ENCODE results near the gene BCL7A. TPM values are rescaled to one million over a fixed set of nuclear protein-coding genes. Genes with fewer than 3 reads are reported as not detected.

BCL7A gene
- total and polyA plus RNA-seq, 2 of the 8 experiments (the other 6 are each of a cell fraction or from before 2014, with no cell fraction given) = 11.9 to 12.7 TPM

DNA sequence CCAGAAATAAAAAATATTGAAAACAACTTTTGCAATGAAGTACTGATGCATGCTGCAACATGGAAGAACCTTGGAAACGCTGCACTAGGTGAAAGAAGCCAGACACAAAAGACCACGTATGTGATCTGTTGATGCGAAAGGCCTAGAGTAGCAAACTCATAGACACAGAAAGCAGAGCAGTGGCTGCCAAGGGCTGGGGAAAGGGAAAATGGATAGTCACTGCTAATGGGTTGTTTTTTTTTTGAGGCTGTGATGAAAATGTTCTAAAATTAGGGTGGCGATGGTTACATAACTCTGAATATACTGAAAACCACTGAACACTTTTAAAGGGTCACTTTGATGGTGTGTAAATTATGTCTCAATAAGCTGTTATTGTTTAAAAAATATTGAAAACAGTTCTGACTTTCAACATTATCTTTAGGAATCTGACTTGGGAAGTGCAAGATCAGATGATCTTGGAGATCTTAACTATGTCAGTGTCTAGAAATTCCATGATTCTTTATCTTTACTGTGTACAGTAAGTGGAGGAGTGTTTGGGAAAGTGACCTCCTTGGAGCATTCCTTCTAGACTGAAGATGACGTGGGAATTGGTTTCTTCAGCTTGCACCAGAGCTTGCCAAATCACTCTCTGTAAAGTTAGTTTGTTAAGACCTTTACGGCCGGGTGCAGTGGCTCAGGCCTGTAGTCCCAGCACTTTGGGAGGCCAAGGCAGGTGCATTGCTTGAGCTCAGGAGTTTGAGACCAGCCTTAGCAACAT lies 69.3 kb downstream of the BCL7A start:
- Histone ChIP-seq H3K4me1 (replicated peaks in 1 of 4; ENCODE audit: control insufficient read depth in 3 of 4, insufficient read depth in 4 of 4, low read length in 3 of 4) (peaks cover 0 to 4% (median 1%) of the 10 kb centered on the region in 4 experiments; a peak in 4 of 7 replicates), H3K79me1 (ENCODE audit: low read depth, low read length) (peaks cover 33% of the 10 kb centered on the region), H3K23ac (ENCODE audit: insufficient read length) (no peak overlapping the region), H3K4me3 (ENCODE audit: extremely low read depth in 1 of 4, insufficient read depth in 2 of 4, low read depth in 3 of 4, low read length in 4 of 4) (no peak overlapping the region), H3K9me3 (ENCODE audit: insufficient read depth in 2 of 2, low read depth in 1 of 2, low read length in 1 of 2) (no peaks in the 10 kb centered on the region), H4K91ac (replicated peaks; ENCODE audit: insufficient read length, low read length) (no peak overlapping the region), H3K79me2 (ENCODE audit: control insufficient read depth in 1 of 2, insufficient read depth in 2 of 2, low read length in 2 of 2) (peaks cover 5 to 21% of the 10 kb centered on the region in 2 experiments; a peak in 3 of 4 replicates), H3K4me2 (ENCODE audit: insufficient read depth in 1 of 2, low read depth in 2 of 2, low read length in 2 of 2) (no peak overlapping the region), H3K27me3 (replicated peaks in 1 of 4; ENCODE audit: control insufficient read depth in 3 of 4, extremely low read depth in 1 of 4, insufficient read depth in 3 of 4, low read length in 3 of 4) (no peaks in the 10 kb centered on the region; a peak in 1 of 7 replicates), H3K23me2 (ENCODE audit: low read depth, low read length) (peaks cover 25% of the 10 kb centered on the region; the same call in 1 of the 2 replicates), H2BK12ac (ENCODE audit: low read depth, low read length) (no peak overlapping the region), H3K9ac (replicated peaks in 1 of 4; ENCODE audit: extremely low read depth in 1 of 4, low read depth in 3 of 4, low read length in 3 of 4) (no peak overlapping the region), H2BK15ac (ENCODE audit: low read length) (no peak overlapping the region), H4K20me1 (replicated peaks in 1 of 2; ENCODE audit: control insufficient read depth in 1 of 2, insufficient read depth in 2 of 2, low read length in 2 of 2) (peaks cover 2 to 27% of the 10 kb centered on the region in 2 experiments), H3K27ac (ENCODE audit: low read depth, low read length) (no peak overlapping the region), H3K36me3 (ENCODE audit: control insufficient read depth in 2 of 4, insufficient read depth in 4 of 4, low read length in 3 of 4) (no peaks in the 10 kb centered on the region; a peak in 1 of 8 replicates), H4K5ac (ENCODE audit: insufficient read length, low read depth, low read length) (no peak overlapping the region), H2AFZ (ENCODE audit: low read length) (no peak overlapping the region), H4K8ac (ENCODE audit: extremely low read depth, insufficient read depth, low read length) (no peak overlapping the region), H2BK5ac (ENCODE audit: low read depth, low read length) (no peak overlapping the region), H2BK120ac (replicated peaks; ENCODE audit: low read depth, low read length) (no peak overlapping the region), H3K56ac (replicated peaks; ENCODE audit: insufficient read length, low read depth, low read length) (no peak overlapping the region), H3K14ac (ENCODE audit: insufficient read length) (no peak overlapping the region), H3K18ac (ENCODE audit: extremely low read depth, low read length) (no peak overlapping the region), H2BK20ac (ENCODE audit: low read length) (no peak overlapping the region), H2AK5ac (ENCODE audit: low read depth, low read length) (no peak overlapping the region), H3K4ac (replicated peaks; ENCODE audit: insufficient read length, low read depth, low read length) (no peak overlapping the region)
- no peak for DNase-seq (ENCODE audit: low read depth in 1 of 2, low spot score in 2 of 2)
- no peak for FAIRE-seq
- POLR2A ChIA-PET (ENCODE audit: partially characterized antibody) = interaction anchor here (0.5 to 4.8 kb wide), 3 partner anchors 10 to 44 kb away, joined by 3 to 20 read pairs (median 4); partner anchors contain the start of gene MLXIP
- CTCF ChIA-PET (ENCODE audit: partially characterized antibody) = interaction anchor here (1.2 to 8.0 kb wide), 3 partner anchors 15 to 35 kb away, joined by 3 to 52 read pairs (median 7); no protein-coding TSS in a partner anchor
- 90% methylated on average over 7 of the region's 7 CpGs; no CpG with 5 or more reads in 1 of the 2 experiments for WGBS, 2 experiments (ENCODE audit: extremely low coverage in 1 of 2, insufficient coverage in 1 of 2, insufficient read length in 1 of 2, insufficient replicate concordance in 2 of 2, low coverage in 1 of 2, low lambda C conversion rate in 2 of 2, missing lambda C conversion rate in 1 of 2)
- no peak for TF ChIP-seq BRCA1 (IDR thresholded peaks at IDR 0.05; ENCODE audit: low read depth, low read length)
- no peak for TF ChIP-seq EGR1 (IDR thresholded peaks at IDR 0.05; ENCODE audit: borderline replicate concordance, low read depth, low read length)
- no peak for TF ChIP-seq CHD1 (IDR thresholded peaks at IDR 0.05; ENCODE audit: low read depth, low read length)
- no peak for TF ChIP-seq SP2 (IDR thresholded peaks at IDR 0.05; ENCODE audit: low read length)
- TF ChIP-seq CBX5 (IDR thresholded peaks at IDR 0.05; ENCODE audit: low read depth, low read length) = no peak
- TF ChIP-seq, protein P1, sequence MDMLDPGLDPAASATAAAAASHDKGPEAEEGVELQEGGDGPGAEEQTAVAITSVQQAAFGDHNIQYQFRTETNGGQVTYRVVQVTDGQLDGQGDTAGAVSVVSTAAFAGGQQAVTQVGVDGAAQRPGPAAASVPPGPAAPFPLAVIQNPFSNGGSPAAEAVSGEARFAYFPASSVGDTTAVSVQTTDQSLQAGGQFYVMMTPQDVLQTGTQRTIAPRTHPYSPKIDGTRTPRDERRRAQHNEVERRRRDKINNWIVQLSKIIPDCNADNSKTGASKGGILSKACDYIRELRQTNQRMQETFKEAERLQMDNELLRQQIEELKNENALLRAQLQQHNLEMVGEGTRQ (IDR thresholded peaks at IDR 0.05; ENCODE audit: low read length) = no peak
- TF ChIP-seq TEAD4 (IDR thresholded peaks at IDR 0.05; ENCODE audit: low read depth, low read length) = no peak
- no peak for TF ChIP-seq CBX8 (IDR thresholded peaks at IDR 0.05; ENCODE audit: borderline replicate concordance, low read depth, low read length)
- no peak for TF ChIP-seq RBBP5 (IDR thresholded peaks at IDR 0.05; ENCODE audit: borderline replicate concordance, low read depth, low read length)
- TF ChIP-seq TCF12 (IDR thresholded peaks at IDR 0.05; ENCODE audit: low read depth, low read length) = no peak
- no peak for TF ChIP-seq KDM5A (IDR thresholded peaks at IDR 0.05; ENCODE audit: low read length)
- no peak for TF ChIP-seq NRF1 (IDR thresholded peaks at IDR 0.05; ENCODE audit: low read depth, low read length)
